Astrocyte of the spinal cord (primary cell): Measurements from ENCODE around the gene THSD7A.
A peak's percentile ranks its signal among the peaks of the same experiment; 100 is the strongest.

Experiments used
- DNase-seq: peaks from one replicate; pipeline ENCODE4 v3.0.0; 2011; ENCODE audit warnings: low read depth, low spot score
- H3K4me3 ChIP-seq: 2 replicates; pipeline ENCODE4 v1.5.1; 2011; ENCODE audit warnings: low read depth, mild to moderate bottlenecking, low read length, moderate library complexity
- CTCF ChIP-seq: IDR thresholded peaks from 2 replicates; pipeline ENCODE4 v1.5.1; 2012; ENCODE audit warnings: low read depth, mild to moderate bottlenecking, low read length, inconsistent platforms
- in situ Hi-C: cut with HindIII; loops from 2 replicates; pipeline ENCODE4 v1.10.0; 2017; ENCODE audit warnings: low sequenced_read_pairs

The THSD7A gene

GRCh38 chr7:11732207-11732606 is 99.8 kb downstream of the THSD7A start:
- TF ChIP-seq CTCF = no peak
- no peak for DNase-seq
- H3K4me3 ChIP-seq = no peak overlapping the region
- in situ Hi-C loops = no loop called here

GRCh38 chr7:11730725-11731124 is 101.3 kb downstream of the THSD7A start:
- in situ Hi-C loops = no loop called here
- DNase-seq = no peak
- no peak overlapping the region for H3K4me3 ChIP-seq
- TF ChIP-seq CTCF = no peak

- no peak for TF ChIP-seq CTCF
- DNase-seq = no peak
- H3K4me3 ChIP-seq = no peak overlapping the region
- in situ Hi-C loops = no loop called here
Observed at GRCh38 chr7:11727864-11728263, 104.1 kb downstream of the THSD7A start.

GRCh38 chr7:11726794-11727155 is 105.2 kb downstream of the THSD7A start:
- in situ Hi-C loops = no loop called here
- TF ChIP-seq CTCF = no peak
- no peak overlapping the region for H3K4me3 ChIP-seq

GRCh38 chr7:11726001-11726793 is 105.8 kb downstream of the THSD7A start:
- in situ Hi-C loops = no loop called here
- TF ChIP-seq CTCF = no peak
- no peak for DNase-seq
- H3K4me3 ChIP-seq = no peak overlapping the region

More at GRCh38 chr7:11726794-11727155, 105.2 kb downstream of the THSD7A start:
- DNase-seq = peak; percentile 79

- in situ Hi-C loops = no loop called here
- TF ChIP-seq CTCF = no peak
- H3K4me3 ChIP-seq = no peak overlapping the region
- peak; percentile 68 for DNase-seq
Observed at GRCh38 chr7:11716185-11716584, 115.8 kb downstream of the THSD7A start.
